DND-41 (cell line): ENCODE results near the gene QRSL1.
"Not testable (repeated sequence)": the region's sequence is repeated elsewhere in the genome, so short reads cannot be mapped to it uniquely, and the experiment has no call there.

Experiments
- ATAC-seq: fragments of 200-7000 bp; cut with Tn5 transposase; 3 replicates; pipeline ENCODE4 v1.9.1; 2021; ENCODE audit warnings: low read depth; ENCODE audit not compliant: insufficient read depth
- DNase-seq: peaks from one replicate; pipeline ENCODE4 v3.0.0-alpha.2; 2020
- H2AFZ ChIP-seq: 2 replicates; pipeline ENCODE4 v1.6.0; 2012; ENCODE audit warnings: low read depth, low read length
- H3K27ac ChIP-seq: 2 replicates; pipeline ENCODE4 v1.5.1; 2012; ENCODE audit warnings: low read length, inconsistent platforms
- H3K27me3 ChIP-seq: fragments of 200-600 bp; sonication (generic); 2 replicates; pipeline ENCODE4 v1.6.0; 2012; ENCODE audit warnings: low read length, mild to moderate bottlenecking, inconsistent platforms; ENCODE audit not compliant: insufficient read depth, poor library complexity
- H3K36me3 ChIP-seq: 2 replicates; pipeline ENCODE4 v1.5.1; 2012; ENCODE audit warnings: low read length, inconsistent platforms; ENCODE audit not compliant: insufficient read depth
- H3K4me1 ChIP-seq: 2 replicates; pipeline ENCODE4 v1.5.1; 2012; ENCODE audit warnings: mild to moderate bottlenecking, low read length; ENCODE audit not compliant: insufficient read depth
- H3K4me2 ChIP-seq: 2 replicates; pipeline ENCODE4 v1.6.0; 2012; ENCODE audit warnings: mild to moderate bottlenecking, moderate library complexity, low read length, inconsistent platforms; ENCODE audit not compliant: insufficient read depth
- H3K4me3 ChIP-seq, 2 experiments: fragments of 200-600 bp in 1 of 2; shearing (Covaris generic) in 1 of 2; 2 replicates each; pipeline ENCODE4 v1.5.1; 2012 to 2016; ENCODE audit warnings: inconsistent platforms in 2 of 2, low read length in 2 of 2, mild to moderate bottlenecking in 2 of 2, low read depth in 1 of 2, moderate library complexity in 1 of 2
- H3K79me2 ChIP-seq: 2 replicates; pipeline ENCODE4 v1.6.0; 2012; ENCODE audit warnings: low read length, inconsistent platforms; ENCODE audit not compliant: insufficient read depth
- H3K9ac ChIP-seq: 2 replicates; pipeline ENCODE4 v1.6.0; 2012; ENCODE audit warnings: low read depth, mild to moderate bottlenecking, inconsistent platforms, low read length, moderate library complexity
- H3K9me3 ChIP-seq: 2 replicates; pipeline ENCODE4 v1.5.1; 2012; ENCODE audit warnings: low read length, moderate library complexity, mild to moderate bottlenecking, inconsistent platforms; ENCODE audit not compliant: insufficient read depth, severe bottlenecking
- H4K20me1 ChIP-seq: 2 replicates; pipeline ENCODE4 v1.6.0; 2012; ENCODE audit warnings: low read length; ENCODE audit not compliant: insufficient read depth
- EZH2 ChIP-seq: IDR thresholded peaks from 3 replicates; pipeline ENCODE4 v1.6.1; 2012; ENCODE audit warnings: borderline replicate concordance, low read depth, mild to moderate bottlenecking, moderate library complexity, low read length, inconsistent platforms; ENCODE audit not compliant: severe bottlenecking
- TF ChIP-seq, protein P1 (sequence below): IDR thresholded peaks from 2 replicates; pipeline ENCODE4 v1.5.1; 2012; ENCODE audit warnings: borderline replicate concordance, low read length, moderate library complexity, mild to moderate bottlenecking; ENCODE audit not compliant: poor library complexity, severe bottlenecking; ENCODE audit errors: extremely low read depth

Gene QRSL1

DNA sequence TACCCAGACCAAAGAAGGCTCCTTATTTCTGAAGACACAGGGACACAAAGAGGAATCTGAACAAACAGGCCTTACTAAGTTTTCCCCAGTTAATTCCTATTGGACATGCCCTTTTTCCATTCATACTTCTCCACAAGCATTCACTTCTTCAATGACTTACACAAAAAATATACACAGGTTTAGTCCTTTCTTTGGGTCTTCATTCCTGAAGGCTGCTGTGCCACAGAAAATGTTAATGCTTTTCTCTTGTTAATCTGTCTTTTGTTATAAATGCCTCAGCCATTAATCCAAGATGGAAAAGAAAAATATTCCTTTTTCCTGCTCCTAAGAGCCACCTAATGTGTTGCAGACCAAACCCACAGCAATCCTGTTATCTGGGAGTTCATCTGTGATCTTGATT is 71.2 kb downstream of the QRSL1 start:
- TF ChIP-seq, protein P1, sequence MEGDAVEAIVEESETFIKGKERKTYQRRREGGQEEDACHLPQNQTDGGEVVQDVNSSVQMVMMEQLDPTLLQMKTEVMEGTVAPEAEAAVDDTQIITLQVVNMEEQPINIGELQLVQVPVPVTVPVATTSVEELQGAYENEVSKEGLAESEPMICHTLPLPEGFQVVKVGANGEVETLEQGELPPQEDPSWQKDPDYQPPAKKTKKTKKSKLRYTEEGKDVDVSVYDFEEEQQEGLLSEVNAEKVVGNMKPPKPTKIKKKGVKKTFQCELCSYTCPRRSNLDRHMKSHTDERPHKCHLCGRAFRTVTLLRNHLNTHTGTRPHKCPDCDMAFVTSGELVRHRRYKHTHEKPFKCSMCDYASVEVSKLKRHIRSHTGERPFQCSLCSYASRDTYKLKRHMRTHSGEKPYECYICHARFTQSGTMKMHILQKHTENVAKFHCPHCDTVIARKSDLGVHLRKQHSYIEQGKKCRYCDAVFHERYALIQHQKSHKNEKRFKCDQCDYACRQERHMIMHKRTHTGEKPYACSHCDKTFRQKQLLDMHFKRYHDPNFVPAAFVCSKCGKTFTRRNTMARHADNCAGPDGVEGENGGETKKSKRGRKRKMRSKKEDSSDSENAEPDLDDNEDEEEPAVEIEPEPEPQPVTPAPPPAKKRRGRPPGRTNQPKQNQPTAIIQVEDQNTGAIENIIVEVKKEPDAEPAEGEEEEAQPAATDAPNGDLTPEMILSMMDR, result no peak
- TF ChIP-seq EZH2, result no peak
- H3K9ac ChIP-seq, result no peak overlapping the region
- no peak overlapping the region for H3K4me2 ChIP-seq
- H2AFZ ChIP-seq, result no peak overlapping the region
- no peak overlapping the region for H3K27ac ChIP-seq
- DNase-seq (no peak), ATAC-seq (no peak)
- no peak overlapping the region for H3K4me3 ChIP-seq
- no peaks in the 10 kb centered on the region for H3K36me3 ChIP-seq
- peaks cover 5% of the 10 kb centered on the region for H3K9me3 ChIP-seq
- peaks cover 18% of the 10 kb centered on the region for H3K4me1 ChIP-seq
- H3K27me3 ChIP-seq, result no peaks in the 10 kb centered on the region
- no peaks in the 10 kb centered on the region for H3K79me2 ChIP-seq
- no peaks in the 10 kb centered on the region for H4K20me1 ChIP-seq

DNA sequence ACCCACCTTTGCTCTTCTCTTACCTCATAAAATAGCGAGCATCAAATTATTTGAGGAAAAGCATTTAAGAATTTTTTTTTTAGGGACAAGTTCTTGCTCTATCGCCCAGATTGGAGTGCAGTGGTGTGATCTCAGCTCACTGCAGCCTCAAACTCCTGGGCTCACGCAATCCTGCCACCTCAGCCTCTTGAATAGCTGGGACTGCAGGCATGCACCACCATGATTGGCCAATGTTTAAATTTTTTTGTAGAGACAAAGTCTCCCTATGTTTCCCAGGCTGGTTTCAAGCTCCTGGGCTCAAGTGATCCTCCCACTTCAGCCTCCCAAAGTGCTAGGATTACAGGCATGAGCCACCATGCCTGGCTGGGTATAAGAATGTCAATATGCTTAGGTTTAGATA is 71.8 kb downstream of the QRSL1 start:
- H3K9me3 ChIP-seq, H3K27ac ChIP-seq, H3K4me2 ChIP-seq, H3K79me2 ChIP-seq, H3K36me3 ChIP-seq, H2AFZ ChIP-seq, DNase-seq, ATAC-seq, H3K9ac ChIP-seq, H3K4me3 ChIP-seq, H3K27me3 ChIP-seq, H4K20me1 ChIP-seq: not testable (repeated sequence)
- peaks cover 18% of the 10 kb centered on the region for H3K4me1 ChIP-seq

DNA sequence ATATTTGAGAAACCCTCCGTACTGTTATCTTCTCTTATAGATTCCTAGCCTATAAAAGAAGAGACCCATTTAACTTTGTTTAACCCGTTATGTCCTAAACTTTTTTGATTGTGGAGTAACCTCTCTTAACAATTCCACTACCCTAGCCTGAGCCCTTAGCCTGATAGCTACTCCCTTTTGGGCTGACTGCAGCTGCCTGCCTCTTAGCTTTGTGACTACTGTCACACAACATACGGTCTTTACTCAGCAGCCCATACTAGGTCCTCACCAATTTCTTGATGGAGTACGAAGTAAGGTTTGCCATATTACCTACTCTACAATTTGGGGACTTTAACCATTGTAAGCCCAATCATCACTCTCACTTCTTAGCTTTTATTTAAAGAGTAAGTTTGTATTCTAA is 72.7 kb downstream of the QRSL1 start:
- Histone ChIP-seq H3K4me3 (peak overlapping the region in 1 of 2 experiments; percentile 41; a peak in 1 of 4 replicates), H3K27ac (peak overlapping the region; percentile 70), H3K79me2 (no peaks in the 10 kb centered on the region), H3K4me1 (peaks cover 18% of the 10 kb centered on the region), H3K27me3 (no peaks in the 10 kb centered on the region), H3K36me3 (no peaks in the 10 kb centered on the region), H3K9ac (peak overlapping the region; percentile 36), H3K4me2 (peak overlapping the region; percentile 58), H4K20me1 (no peaks in the 10 kb centered on the region), H2AFZ (peak overlapping the region; percentile 81), H3K9me3 (peaks cover 5% of the 10 kb centered on the region)
- TF ChIP-seq, protein P1, result no peak
- no peak for DNase-seq
- ATAC-seq, result peak; percentile 33

DNA sequence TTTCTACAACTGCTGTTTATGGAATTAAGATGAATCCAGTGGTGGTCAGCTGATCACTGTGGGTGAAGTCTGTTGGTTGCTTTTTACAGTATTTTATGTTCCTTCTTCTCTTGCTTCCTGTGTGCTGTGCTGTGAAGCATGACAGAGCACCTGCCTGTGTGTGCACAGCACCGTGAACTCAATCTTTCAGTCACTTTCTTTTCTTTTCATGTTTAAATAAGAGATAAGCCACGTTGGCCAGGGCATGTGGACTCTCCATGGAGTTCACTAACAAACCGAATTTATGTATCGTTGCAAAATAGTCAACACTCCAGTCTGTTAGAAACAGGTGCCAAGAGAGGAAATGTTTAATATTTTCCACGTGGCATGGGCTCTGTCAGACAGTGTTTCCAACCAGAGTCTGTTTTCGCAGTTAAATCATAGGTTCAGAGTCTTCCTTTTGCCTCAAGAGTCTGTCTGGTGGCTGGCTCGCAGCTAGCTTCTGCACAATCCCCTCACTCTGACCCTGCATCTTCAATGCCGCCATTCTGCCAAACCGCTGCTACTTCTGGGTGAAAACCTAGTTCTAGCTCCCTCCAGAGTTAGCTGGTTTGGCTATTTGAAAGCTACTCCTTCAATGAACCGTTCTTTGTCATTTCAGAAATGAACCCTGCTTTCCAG is 73.2 kb downstream of the QRSL1 start:
- H3K27ac ChIP-seq, result peak overlapping the region; percentile 70
- H3K4me3 ChIP-seq, result peak overlapping the region in 1 of 2 experiments; percentile 41; a peak in 2 of 4 replicates
- peaks cover 18% of the 10 kb centered on the region for H3K4me1 ChIP-seq
- no peak for TF ChIP-seq EZH2
- TF ChIP-seq, protein P1, result no peak
- peak overlapping the region; percentile 81 for H2AFZ ChIP-seq
- DNase-seq (peak; percentile 28), ATAC-seq (peak; percentile 94)
- peak overlapping the region; percentile 58 for H3K4me2 ChIP-seq
- H3K27me3 ChIP-seq, result no peaks in the 10 kb centered on the region
- no peaks in the 10 kb centered on the region for H3K79me2 ChIP-seq
- H3K36me3 ChIP-seq, result no peaks in the 10 kb centered on the region
- no peaks in the 10 kb centered on the region for H4K20me1 ChIP-seq
- peak overlapping the region; percentile 36 for H3K9ac ChIP-seq
- peaks cover 5% of the 10 kb centered on the region for H3K9me3 ChIP-seq
